GM12865 (cell line): ENCODE data around the gene NREP.
"Not testable (repeated sequence)": the region's sequence is repeated elsewhere in the genome, so short reads cannot be mapped to it uniquely, and the experiment has no call there.

Source experiments
- DNase-seq: peaks from one replicate; pipeline ENCODE4 v3.0.0; 2010; ENCODE audit warnings: low read depth
- H3K4me3 ChIP-seq: 2 replicates; pipeline ENCODE4 v1.5.1; 2011; ENCODE audit warnings: mild to moderate bottlenecking, low read depth, low read length, control low read depth
- CTCF ChIP-seq: IDR thresholded peaks from 2 replicates; pipeline ENCODE4 v1.5.1; 2011; ENCODE audit warnings: low read length, control low read depth, low read depth, inconsistent platforms; ENCODE audit not compliant: insufficient read depth; ENCODE audit errors: missing control alignments

Gene NREP

DNA sequence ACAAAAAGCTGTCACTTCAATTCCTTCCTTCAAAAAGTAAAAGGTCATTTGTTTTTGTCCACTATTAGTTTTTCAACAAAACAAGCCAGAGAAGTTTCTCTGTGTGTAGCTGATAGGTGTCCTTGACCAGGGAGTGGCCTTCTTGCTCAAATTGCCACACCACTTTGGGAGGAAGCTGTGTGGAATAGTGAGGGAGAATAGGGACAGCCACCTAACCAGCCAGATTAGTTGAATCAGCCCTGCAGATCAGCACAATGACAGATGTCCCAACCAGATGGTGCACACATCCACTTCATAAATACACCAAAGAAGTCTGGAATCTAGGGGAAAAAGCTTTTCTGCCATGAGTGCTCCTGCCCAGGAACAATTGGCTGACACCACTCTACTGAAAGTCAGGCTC, 37.2 kb downstream of the NREP start:
- DNase-seq, result no peak
- TF ChIP-seq CTCF, result no peak
- H3K4me3 ChIP-seq, result no peak overlapping the region

DNA sequence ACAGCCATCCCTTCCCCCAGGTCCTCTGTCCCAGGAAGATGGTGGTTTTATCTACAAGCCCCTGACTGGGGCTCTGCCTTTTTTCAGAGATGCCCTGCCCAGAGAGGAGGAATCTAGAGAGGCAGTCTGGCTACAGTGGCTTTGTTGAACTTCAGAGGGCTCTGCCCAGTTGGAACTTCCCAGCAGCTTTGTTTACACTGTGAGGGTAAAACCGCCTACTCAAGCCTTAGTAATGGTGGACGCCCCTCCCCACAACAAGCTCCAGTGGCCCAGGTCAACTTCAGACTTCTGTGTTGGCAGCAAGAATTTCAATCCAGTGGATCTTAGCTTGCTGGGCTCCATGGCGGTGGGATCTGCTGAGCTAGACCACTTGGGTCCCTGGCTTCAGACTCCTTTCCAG, 40.2 kb downstream of the NREP start:
- not testable (repeated sequence) for H3K4me3 ChIP-seq, DNase-seq

DNA sequence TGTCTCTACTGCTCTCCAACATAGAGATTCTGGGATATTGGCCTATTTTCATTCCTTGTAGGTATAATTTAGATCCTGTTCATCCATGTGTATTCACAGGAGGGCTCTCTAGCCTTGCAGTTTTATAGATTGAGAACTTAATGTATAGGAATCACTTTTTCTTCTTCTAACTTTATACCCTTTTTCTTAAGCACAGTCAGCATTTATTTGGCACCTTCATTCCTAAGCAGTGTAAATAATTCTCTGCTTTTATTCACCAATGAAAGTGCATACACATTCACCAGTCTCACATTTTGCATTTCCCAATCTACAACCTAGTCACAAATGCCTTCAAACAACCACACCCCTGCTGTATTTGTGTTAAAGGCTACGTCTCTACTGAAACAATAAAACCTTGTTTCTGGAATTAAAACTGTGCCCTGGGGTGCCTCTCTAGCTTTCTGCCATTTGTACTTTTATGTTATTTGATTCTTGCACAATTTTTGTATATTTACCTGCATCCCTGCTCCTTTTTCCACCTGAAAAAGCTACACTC, 49.3 kb downstream of the NREP start:
- DNase-seq, result no peak
- no peak overlapping the region for H3K4me3 ChIP-seq
- TF ChIP-seq CTCF, result no peak

GRCh38 chr5:111706345-111706744, 50.6 kb downstream of the NREP start:
- DNase-seq, result no peak
- TF ChIP-seq CTCF, result no peak
- no peak overlapping the region for H3K4me3 ChIP-seq

DNA sequence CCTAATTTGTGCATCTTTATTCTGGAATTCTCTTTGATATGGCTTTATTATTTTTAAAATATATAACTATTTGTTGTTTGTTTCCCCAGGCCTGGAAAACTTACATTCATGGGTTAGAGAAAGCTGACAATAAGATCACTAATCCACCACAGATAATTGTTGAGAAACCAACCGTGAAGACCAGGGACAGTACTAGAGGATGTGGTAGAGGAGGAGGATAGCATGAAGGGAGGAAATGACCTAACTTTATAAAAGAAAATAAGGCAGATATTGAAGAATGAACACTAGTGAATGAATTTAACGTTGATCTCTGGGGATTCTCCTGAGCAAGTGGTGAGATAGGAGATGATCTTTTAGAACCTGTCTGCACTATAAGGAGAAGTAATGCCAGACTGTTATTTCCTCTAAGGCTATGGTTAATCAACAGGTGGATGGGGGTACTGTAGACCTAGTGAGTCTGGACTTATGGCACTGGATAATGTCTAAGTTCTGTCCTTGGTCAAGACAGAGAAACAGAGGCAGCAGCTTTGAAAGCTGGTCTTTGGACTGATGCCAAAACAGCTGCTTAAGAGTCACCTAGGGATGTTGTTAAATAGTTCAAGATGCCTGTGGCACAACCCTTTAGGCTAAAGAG, 52.4 kb downstream of the NREP start:
- no peak for TF ChIP-seq CTCF
- H3K4me3 ChIP-seq, result no peak overlapping the region
- DNase-seq, result peak; percentile 40

DNA sequence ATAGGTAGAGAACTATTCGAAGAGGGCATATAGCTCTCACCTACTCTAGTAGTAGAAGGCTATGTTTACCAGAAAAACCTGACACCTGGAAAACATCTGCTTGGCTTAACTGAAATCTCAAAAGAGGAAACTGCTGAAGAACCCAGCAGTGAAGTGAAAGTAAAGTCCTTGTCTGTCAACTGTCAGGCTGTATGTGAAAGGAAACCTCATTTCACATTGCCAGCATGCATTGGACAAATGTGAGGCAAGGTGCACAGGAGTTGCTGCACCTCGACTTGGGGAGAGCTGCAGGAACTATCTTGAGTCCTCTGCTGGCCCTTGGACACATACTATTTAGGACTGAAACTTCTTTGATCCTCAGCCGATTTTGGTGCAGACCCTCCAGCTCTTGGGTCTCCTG, 53.3 kb downstream of the NREP start:
- peak overlapping the region; percentile 9 for H3K4me3 ChIP-seq
- DNase-seq, result peak; percentile 85
- no peak for TF ChIP-seq CTCF

DNA sequence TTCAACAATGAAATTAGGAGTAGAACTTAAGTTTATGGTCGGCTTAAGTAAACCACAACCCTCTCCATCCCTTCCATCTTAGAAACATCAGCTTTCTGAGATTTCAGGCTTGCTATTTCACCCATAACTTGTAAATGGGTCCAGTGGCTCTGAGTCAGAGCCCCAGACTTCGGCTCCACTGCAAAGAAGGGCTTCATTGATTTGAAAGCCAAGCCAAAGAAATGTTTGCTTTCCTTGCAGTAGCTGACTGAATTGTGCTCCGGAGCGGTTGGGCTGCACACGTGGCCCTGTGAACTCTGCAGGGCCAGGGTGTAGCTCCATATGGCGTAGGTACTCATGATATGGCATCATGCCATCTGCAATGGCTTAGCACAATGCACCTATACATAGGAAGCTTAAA, 57.0 kb downstream of the NREP start:
- no peak overlapping the region for H3K4me3 ChIP-seq
- no peak for DNase-seq
- no peak for TF ChIP-seq CTCF

- H3K4me3 ChIP-seq, result no peak overlapping the region
- TF ChIP-seq CTCF, result no peak
- DNase-seq, result no peak
Measured at GRCh38 chr5:111699324-111699723, 57.7 kb downstream of the NREP start.
